Stimulated activated CD8-positive, alpha-beta memory T cell treated with anti-CD3 and anti-CD28 coated beads, Interleukin-15, amount 100 ng/mL, for 24 hours (primary cell): ENCODE results near the gene SURF1.
"Not testable (repeated sequence)": the region's sequence is repeated elsewhere in the genome, so short reads cannot be mapped to it uniquely, and the experiment has no call there.

Source experiments
- DNase-seq: peaks from one replicate; pipeline ENCODE4 v3.0.0-alpha.2; 2020; ENCODE audit warnings: low read depth

Gene SURF1

GRCh38 chr9:133383438-133383837 is 27.2 kb upstream of the SURF1 start:
- no peak for DNase-seq

GRCh38 chr9:133382507-133383141 is 26.3 kb upstream of the SURF1 start:
- DNase-seq = no peak

GRCh38 chr9:133380734-133381133 is 24.4 kb upstream of the SURF1 start:
- no peak for DNase-seq

- DNase-seq = no peak
These were observed 23.1 kb upstream of the SURF1 start for GRCh38 chr9:133379153-133380086.

GRCh38 chr9:133378408-133378962 is 22.2 kb upstream of the SURF1 start:
- DNase-seq = no peak

- DNase-seq = no peak
These were observed 21.5 kb upstream of the SURF1 start for GRCh38 chr9:133377721-133378216.

GRCh38 chr9:133377280-133377679 is 21.0 kb upstream of the SURF1 start:
- not testable (repeated sequence) for DNase-seq

- peak; percentile 93 for DNase-seq
These were observed 19.7 kb upstream of the SURF1 start, which contains the start of the genes STKLD1 and SURF4 for GRCh38 chr9:133375724-133376654. Gene STKLD1 (plus strand): TSS chr9:133376366. CDS start chr9:133376474, 108 bp downstream. Gene SURF4 (minus strand): TSS chr9:133376060. CDS start chr9:133375969, 91 bp downstream.

GRCh38 chr9:133375116-133375723 is 18.9 kb upstream of the SURF1 start:
- no peak for DNase-seq

GRCh38 chr9:133374612-133375115 is 18.4 kb upstream of the SURF1 start:
- no peak for DNase-seq

GRCh38 chr9:133372144-133372543 is 15.9 kb upstream of the SURF1 start:
- no peak for DNase-seq

- DNase-seq = no peak
These were observed 15.0 kb upstream of the SURF1 start for GRCh38 chr9:133371261-133371711.

GRCh38 chr9:133370685-133371084 is 14.4 kb upstream of the SURF1 start:
- DNase-seq = no peak

GRCh38 chr9:133369933-133370332 is 13.6 kb upstream of the SURF1 start:
- no peak for DNase-seq

GRCh38 chr9:133369422-133369821 is 13.1 kb upstream of the SURF1 start:
- no peak for DNase-seq

GRCh38 chr9:133368249-133368881 is 12.1 kb upstream of the SURF1 start:
- DNase-seq = no peak

GRCh38 chr9:133367778-133368177 is 11.5 kb upstream of the SURF1 start:
- no peak for DNase-seq

- DNase-seq = no peak
These were observed 10.9 kb upstream of the SURF1 start for GRCh38 chr9:133367221-133367620.

- no peak for DNase-seq
These were observed 10.1 kb upstream of the SURF1 start for GRCh38 chr9:133366435-133366834.

GRCh38 chr9:133362359-133363044 is 6.2 kb upstream of the SURF1 start:
- DNase-seq = no peak
